Measurements from ENCODE around the gene TFF1. TPM values are rescaled to one million over a fixed set of nuclear protein-coding genes. Genes with fewer than 3 reads are reported as not detected.
A peak's percentile ranks its signal among the peaks of the same experiment; 100 is the strongest.

Gene TFF1
- total RNA-seq, 3 donors from 2014 or later, result 6.0 to 206 (median 60.1) TPM

- Histone ChIP-seq H3K4me1 (ENCODE audit: low read depth) (no peaks in the 10 kb centered on the region), H3K4me3 (no peak overlapping the region), H3K9me3 (no peaks in the 10 kb centered on the region), H3K36me3 (ENCODE audit: low read depth) (no peaks in the 10 kb centered on the region)
- ATAC-seq (no peak), DNase-seq (no peak)
- intact Hi-C loops (cut with DNase I, micrococcal nuclease), result no loop called here
- no peak for TF ChIP-seq CTCF (IDR thresholded peaks at IDR 0.05)
Measured at GRCh38 chr21:42407476-42407875, 41.1 kb upstream of the TFF1 start.

GRCh38 chr21:42406866-42407265 lies 40.5 kb upstream of the TFF1 start:
- Histone ChIP-seq H3K4me1 (ENCODE audit: low read depth) (no peaks in the 10 kb centered on the region), H3K4me3 (no peak overlapping the region), H3K9me3 (no peaks in the 10 kb centered on the region), H3K36me3 (ENCODE audit: low read depth) (no peaks in the 10 kb centered on the region)
- TF ChIP-seq CTCF (IDR thresholded peaks at IDR 0.05), result no peak
- intact Hi-C loops (cut with DNase I, micrococcal nuclease), result no loop called here
- DNase-seq (no peak), ATAC-seq (no peak)

- Histone ChIP-seq H3K36me3 (ENCODE audit: low read depth) (no peaks in the 10 kb centered on the region), H3K4me1 (ENCODE audit: low read depth) (no peaks in the 10 kb centered on the region), H3K4me3 (no peak overlapping the region), H3K9me3 (no peaks in the 10 kb centered on the region)
- ATAC-seq (peak; percentile 43), DNase-seq (no peak)
- intact Hi-C loops (cut with DNase I, micrococcal nuclease), result no loop called here
- TF ChIP-seq CTCF (IDR thresholded peaks at IDR 0.05), result no peak
Measured at GRCh38 chr21:42406201-42406621, 39.9 kb upstream of the TFF1 start.

GRCh38 chr21:42405064-42406013 lies 39.0 kb upstream of the TFF1 start:
- H3K4me1 ChIP-seq (ENCODE audit: low read depth), result no peaks in the 10 kb centered on the region
- intact Hi-C loops (cut with DNase I, micrococcal nuclease), result no loop called here
- H3K36me3 ChIP-seq (ENCODE audit: low read depth), result no peaks in the 10 kb centered on the region
- DNase-seq (no peak), ATAC-seq (no peak)
- TF ChIP-seq CTCF (IDR thresholded peaks at IDR 0.05), result no peak
- H3K4me3 ChIP-seq, result no peak overlapping the region
- H3K9me3 ChIP-seq, result no peaks in the 10 kb centered on the region

GRCh38 chr21:42404539-42404938 lies 38.2 kb upstream of the TFF1 start:
- Histone ChIP-seq H3K36me3 (ENCODE audit: low read depth) (no peaks in the 10 kb centered on the region), H3K4me3 (no peak overlapping the region), H3K9me3 (no peaks in the 10 kb centered on the region), H3K4me1 (ENCODE audit: low read depth) (no peaks in the 10 kb centered on the region)
- no peak for TF ChIP-seq CTCF (IDR thresholded peaks at IDR 0.05)
- intact Hi-C loops (cut with DNase I, micrococcal nuclease), result no loop called here
- no peak for DNase-seq
- no peak for ATAC-seq

Measured in mucosa of descending colon (tissue), 3 donors.